ENCODE measurements around the gene LYZL6. TPM values are rescaled to one million over a fixed set of nuclear protein-coding genes. Genes with fewer than 3 reads are reported as not detected.
"Not testable (repeated sequence)": the region's sequence is repeated elsewhere in the genome, so short reads cannot be mapped to it uniquely, and the experiment has no call there.

LYZL6 gene
- total RNA-seq, 1 donor from 2014 or later, result not detected

DNA sequence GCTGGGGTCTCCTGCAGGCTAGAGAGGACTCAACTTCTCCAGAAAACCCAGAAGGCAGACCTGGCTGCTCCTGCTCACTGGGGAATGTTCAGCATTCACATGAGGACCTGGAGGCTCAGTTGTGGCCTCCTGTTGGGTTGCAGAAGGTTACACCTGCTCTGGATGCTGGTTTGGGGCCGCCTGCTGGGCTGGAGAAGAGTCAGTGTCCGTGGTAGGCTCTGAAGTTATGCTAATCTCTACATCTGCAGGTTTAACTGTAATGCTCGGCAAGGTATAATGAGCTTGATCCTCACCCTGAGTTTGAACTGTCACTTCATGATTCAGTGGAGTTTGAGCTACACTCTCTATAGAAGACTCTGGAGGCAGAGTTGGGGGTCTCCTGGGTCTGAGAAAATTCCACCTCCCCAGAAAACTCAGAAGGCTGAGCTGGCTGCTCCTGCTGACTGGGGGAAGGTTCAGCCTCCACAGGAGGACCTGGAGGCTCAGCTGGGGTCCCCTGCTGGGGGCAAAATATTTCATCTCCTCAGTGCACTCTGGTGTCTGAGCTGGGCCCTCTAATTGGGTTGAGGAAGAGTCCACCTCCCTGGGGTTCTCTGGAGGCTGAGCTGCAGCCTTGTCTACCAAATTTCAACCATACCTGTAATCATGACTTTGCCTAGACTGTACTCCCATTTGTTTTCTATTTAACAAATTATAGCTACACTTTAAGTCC is 36.4 kb downstream of the LYZL6 start:
- no peak for DNase-seq (ENCODE audit: low spot score)

DNA sequence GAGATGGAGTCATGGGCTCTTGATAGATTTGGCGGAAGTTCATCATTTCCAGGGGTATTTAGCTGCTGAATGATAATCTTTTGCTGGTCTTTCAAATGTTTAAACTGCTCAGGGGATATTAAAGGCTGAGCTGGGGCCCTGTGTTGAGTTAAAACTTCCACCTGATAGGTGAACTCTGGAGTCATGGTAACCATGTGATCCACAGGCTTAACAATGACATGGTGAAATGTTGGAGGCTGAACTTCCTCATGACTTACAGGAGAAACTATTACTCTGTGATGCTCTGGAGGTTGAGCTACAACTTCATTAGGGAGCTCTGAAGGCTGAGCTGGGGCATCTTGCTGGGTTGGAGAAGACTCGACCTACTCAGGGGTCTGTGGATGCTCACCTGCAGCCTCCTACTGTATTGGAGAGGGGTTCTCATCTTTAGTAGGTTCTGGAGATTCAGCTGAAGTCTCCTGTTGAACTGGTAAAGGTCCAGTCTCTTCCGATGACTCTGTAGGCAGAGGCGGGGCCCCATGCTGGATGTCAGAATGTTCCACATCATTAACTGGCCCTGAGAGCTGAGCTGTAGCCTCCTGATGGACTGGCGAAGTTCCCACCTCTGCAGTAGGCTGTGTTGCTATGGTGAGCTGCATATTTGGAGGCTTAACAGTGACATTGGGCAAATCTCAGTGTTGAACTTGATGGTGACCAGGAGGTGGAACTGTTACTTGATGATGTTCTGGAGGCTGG is 37.2 kb downstream of the LYZL6 start:
- no peak for DNase-seq (ENCODE audit: low spot score)

- DNase-seq (ENCODE audit: low spot score), result no peak
Measured at GRCh38 chr17:35903451-35903850, 40.1 kb downstream of the LYZL6 start.

DNA sequence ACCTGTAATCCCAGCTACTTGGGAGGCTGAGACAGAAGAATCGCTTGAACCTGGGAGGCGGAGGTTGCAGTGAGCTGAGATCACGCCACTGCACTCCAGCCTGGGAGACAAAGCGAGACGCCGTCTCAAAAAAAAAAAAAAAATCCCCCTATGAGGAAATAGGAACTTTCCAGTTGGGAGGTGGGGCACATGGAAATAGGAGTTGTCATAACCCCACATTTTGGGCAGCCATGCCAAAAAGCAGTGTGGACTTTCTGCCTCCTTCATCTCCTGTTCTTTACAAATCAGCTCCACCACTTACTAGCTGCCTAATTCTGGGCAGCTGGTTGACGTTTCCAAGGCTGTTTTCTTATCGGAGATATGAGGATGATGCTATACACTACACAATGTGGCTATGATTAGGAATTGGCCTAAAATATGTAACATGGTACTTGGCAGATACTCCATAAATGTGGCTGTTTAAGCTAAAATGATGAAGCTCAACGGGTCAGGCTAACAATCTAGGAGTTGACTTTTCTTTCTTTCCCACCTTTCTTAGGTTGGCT is 41.8 kb downstream of the LYZL6 start:
- no peak for DNase-seq (ENCODE audit: low spot score)

DNA sequence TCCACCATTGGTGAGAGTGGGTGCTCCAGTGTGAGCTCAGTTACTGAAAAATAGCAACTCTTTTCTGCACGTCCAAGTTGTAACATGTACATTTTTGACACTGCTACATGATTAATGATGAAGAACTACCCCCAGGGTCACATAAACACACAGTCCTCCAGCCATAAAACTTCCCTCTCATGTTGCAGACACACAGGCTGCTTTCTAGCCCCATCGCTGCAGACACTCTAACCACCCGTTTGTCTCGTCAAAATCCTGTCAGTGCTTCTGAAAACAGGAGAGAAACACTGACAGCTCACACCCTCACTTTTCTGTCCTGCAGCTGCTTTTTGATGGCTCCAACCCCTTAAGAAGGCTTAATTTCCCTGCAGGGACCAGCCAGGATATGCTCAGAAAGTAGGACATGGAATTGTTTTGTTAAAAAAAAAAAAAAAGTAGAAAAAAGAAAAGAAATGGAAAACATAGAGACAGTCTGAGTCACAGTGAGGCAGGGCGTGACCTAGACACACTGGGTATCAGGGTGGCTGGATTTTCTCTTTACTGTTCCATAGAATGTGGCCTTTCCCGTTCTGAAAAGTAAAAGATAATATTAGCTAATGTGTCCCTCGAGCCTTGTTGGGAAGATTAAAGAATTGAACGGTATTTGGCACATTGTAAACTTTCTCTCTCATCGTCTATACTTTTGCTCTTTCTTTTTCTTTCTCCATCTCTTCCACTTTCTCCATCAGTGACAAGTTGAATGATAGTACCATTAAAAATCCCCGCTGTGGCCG is 42.6 kb downstream of the LYZL6 start:
- no peak for DNase-seq (ENCODE audit: low spot score)

DNA sequence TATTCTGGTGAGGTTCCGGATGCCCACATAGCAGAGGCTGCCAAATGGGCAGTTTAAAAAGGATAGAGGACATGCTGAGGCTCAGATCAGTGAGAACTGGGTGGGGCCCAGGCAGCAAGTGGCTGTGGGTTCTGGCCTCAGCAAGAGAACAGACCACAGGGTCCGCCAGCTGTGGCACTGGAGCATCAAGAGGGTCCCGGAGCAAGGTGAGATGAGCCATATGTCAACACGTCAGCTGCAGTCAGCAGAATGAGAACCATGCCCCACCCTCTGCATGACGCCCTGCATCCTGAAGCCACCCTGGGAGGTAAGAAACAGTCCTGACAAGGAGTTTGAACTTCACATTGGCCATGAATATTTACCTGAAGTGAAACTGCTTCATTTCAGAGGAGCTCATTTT is 43.2 kb downstream of the LYZL6 start:
- DNase-seq (ENCODE audit: low spot score), result no peak

- DNase-seq (ENCODE audit: low spot score), result peak; percentile 61
Measured at GRCh38 chr17:35898283-35899070, 45.0 kb downstream of the LYZL6 start.

- DNase-seq (ENCODE audit: low spot score), result not testable (repeated sequence)
Measured at GRCh38 chr17:35897772-35898171, 45.7 kb downstream of the LYZL6 start.

DNA sequence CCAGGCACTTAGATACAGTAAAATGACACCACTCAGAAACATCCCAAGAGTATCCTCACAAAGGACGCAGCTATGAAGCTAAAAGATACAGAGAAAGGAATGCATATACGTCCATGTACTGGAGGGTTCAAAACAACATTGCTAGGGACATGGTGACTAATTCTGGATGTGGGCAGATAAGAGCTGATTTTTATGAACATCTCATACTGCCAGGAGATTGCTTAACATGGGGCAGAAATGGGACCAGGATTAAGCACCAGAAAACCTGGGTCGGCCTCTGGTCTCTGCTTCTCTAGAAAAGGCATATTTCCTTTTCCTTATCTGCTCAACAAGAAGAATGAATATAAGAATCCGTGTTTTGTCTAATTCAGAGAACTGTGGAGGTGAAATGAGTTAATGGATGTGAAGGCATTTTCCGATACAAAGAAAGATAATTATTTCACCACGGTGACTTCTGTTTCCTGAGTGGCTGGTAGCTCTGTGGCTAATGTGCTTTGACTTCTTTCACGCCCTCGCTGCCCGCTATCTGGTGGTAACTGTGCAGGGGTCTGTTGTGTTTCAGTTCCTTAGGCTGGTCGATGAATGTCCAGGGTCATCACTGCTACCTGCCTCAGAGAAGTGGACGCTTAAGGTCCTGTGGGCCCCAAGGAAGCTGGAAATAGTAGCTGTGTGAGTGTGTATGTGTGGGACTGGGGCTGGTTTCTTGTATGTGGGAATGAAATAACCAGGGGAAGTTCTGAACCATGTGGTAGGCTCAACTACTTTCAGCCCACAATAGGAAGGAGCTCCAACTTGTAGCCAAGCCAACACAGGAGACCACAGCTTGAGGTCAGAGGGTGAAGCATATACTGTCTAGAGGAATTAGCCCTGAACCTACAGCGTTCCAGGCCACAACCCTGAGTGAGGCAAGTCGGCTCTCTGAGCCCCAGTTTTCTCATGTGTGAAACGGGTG is 47.6 kb downstream of the LYZL6 start:
- no peak for DNase-seq (ENCODE audit: low spot score)

- no peak for DNase-seq (ENCODE audit: low spot score)
Measured at GRCh38 chr17:35894206-35894605, 49.3 kb downstream of the LYZL6 start.

GRCh38 chr17:35893751-35894150 is 49.8 kb downstream of the LYZL6 start:
- DNase-seq (ENCODE audit: low spot score), result no peak

DNA sequence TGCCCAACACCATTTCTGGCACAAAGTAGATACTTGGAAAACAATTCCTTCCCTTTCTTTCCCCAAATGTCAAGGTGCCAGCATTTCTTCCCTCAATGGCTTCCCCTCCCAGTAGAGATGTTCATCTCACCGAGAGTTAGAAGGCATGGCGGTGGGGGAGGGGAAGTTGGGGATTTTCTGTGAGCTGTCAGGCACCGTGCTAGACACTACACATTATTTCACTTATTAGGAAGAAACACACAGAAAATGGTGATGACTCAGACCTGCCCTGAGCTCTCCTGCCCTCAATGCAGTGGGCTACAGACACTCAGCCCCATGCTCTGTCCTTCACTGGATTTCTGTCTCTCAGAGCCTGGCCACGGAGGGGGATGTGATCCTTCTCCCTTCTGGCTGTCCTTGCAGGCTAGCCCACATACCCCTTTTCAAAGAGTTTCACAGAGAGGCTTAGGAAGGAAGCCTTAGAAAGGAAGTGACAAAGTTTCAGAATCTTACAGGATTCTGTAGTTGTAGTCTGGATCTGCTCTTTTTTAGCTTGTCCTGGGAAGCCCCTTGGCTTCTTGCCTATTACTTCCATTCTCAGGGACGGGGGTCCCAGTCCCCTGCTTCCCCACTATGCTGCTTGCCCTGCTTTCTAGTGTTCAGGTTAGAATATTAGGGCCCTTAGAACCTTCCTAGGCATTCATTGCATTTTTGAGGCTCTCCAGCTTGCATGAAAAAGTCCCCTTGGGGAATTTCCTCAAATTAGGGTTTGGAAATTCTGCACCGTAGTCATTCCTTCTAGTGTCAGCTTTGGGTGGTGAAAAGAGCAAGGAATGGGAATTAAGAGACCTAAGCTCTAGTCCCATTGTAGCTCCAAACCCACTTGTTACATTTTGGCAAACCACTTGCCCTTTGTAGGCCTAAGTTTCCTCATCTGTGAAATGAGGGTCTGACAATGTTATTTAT is 51.1 kb downstream of the LYZL6 start:
- no peak for DNase-seq (ENCODE audit: low spot score)

GRCh38 chr17:35891269-35891668 is 52.2 kb downstream of the LYZL6 start:
- no peak for DNase-seq (ENCODE audit: low spot score)

- DNase-seq (ENCODE audit: low spot score), result peak; percentile 51
Measured at GRCh38 chr17:35890774-35891155, 52.7 kb downstream of the LYZL6 start.

DNA sequence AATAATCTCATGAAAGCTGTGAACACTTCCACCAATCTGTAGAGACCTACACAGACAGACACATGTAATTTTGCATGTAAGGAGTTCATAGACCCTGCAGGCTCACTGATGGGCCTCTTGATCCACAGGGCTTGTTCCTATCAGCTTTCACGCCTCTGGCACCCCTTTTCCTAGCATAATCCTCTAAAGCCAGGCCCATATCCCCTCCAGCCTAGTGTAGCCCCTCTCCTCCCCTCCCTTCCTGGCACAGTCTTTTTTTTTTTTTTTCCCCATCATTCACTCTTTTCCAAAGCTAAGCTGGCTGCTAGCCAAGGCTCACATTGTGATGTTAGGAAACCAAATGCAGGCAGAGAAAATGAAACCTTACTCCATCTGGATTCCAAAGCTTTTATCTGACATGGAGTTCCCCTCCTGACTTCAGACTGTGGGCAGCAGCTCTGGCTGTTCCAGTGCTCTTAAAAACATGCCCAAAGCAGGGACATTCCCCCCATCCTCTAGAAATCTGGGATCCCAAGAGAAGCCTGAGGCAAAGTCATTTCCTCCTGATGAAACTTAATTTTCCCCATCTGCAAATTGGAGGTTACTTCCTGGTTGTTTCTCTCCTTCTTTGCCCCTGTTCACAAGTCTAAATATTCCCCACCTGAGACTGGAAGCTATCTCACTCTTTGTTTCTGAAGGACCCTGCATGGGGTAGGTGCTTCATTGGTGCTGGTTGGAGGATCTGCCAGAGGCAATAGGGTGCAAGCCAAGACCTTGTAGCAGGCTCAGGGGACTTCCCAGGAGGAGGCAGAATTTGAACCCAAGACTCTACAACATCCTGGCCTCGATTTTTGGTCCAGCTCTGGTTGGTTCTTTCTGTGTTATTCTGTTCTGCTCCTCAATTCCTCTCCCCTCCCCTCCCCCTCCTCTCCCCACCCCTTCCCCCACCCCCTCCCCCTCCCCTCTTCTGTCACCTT is 53.4 kb downstream of the LYZL6 start:
- DNase-seq (ENCODE audit: low spot score), result no peak

GRCh38 chr17:35889241-35889640 is 54.3 kb downstream of the LYZL6 start:
- no peak for DNase-seq (ENCODE audit: low spot score)

Data from ureter (tissue), 1 donor.